ENCODE data around the gene RASA3.
A peak's percentile ranks its signal among the peaks of the same experiment; 100 is the strongest.
"Not testable (repeated sequence)": the region's sequence is repeated elsewhere in the genome, so short reads cannot be mapped to it uniquely, and the experiment has no call there.

RASA3 gene, protein sequence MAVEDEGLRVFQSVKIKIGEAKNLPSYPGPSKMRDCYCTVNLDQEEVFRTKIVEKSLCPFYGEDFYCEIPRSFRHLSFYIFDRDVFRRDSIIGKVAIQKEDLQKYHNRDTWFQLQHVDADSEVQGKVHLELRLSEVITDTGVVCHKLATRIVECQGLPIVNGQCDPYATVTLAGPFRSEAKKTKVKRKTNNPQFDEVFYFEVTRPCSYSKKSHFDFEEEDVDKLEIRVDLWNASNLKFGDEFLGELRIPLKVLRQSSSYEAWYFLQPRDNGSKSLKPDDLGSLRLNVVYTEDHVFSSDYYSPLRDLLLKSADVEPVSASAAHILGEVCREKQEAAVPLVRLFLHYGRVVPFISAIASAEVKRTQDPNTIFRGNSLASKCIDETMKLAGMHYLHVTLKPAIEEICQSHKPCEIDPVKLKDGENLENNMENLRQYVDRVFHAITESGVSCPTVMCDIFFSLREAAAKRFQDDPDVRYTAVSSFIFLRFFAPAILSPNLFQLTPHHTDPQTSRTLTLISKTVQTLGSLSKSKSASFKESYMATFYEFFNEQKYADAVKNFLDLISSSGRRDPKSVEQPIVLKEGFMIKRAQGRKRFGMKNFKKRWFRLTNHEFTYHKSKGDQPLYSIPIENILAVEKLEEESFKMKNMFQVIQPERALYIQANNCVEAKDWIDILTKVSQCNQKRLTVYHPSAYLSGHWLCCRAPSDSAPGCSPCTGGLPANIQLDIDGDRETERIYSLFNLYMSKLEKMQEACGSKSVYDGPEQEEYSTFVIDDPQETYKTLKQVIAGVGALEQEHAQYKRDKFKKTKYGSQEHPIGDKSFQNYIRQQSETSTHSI

DNA sequence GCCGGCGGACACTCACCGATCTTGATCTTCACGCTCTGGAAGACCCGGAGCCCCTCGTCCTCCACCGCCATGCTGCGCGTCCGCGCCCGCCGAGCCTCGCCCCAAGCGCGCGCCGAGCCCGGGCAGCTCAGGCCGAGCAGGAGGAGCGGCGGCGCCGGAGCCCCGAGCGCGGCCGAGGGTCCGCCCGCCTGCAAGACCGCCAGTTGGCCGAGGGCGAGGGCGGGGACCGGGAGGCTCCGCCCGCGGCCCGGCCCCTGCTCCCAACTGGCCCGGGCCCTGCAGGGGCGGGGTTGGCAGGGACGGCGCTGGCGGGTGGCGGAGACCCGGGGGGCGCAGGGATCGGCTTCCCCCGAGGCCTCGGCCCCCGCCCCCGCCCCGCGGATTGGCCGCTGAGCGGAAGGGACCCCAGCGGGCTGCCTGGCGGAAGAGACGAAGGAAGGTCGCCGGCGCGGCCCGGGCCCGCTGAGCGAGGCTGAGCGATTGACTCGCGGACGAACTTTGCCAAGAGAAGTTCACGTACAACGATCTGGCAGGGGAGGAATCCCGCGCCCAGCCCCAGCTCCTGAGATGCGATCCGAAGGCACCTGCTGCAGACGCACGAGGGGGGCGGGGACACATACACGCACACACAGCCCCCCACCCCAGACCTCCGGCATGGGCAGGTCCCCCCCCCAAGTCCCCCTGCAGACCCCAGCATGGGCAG is at the start of gene RASA3:
Gene RASA3, minus strand, starts transcription at position 205 of the 703 bp plus-strand sequence. Its CDS starts 134 bp downstream, at position 71.
- peak; percentile 77 for DNase-seq

DNA sequence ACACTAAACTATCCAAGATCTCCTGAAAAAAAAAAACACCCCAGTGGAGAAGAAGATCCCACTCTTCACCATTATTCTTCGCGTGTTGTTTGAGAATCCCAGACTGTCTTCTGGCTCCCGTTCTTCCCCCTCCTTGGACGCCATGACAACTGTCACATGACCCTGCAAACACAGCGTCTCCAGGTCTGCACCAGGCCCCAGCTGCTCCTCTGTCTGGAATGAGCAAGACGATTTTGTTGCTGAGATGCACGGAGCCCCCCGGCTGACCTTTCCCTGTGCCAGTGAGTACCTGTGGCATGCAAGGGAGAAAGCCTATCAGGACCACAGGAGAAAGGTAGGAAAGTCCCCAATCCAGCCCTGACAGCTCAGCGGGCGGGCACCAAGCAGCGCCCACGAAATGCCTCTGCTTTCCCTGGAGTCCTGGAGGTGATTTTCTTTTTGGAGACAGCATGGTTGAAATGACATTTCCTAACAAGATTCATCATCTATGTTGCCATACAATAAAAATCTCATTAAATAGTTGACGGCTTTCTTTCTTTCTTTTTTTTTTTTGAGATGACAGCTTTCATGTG is 46.8 kb upstream of the RASA3 start, which contains the start of gene CFAP97D2:
Gene CFAP97D2, plus strand, starts transcription at position 171 of the 572 bp plus-strand sequence. Its CDS starts 74 bp downstream, at position 245.
- DNase-seq = no peak

DNA sequence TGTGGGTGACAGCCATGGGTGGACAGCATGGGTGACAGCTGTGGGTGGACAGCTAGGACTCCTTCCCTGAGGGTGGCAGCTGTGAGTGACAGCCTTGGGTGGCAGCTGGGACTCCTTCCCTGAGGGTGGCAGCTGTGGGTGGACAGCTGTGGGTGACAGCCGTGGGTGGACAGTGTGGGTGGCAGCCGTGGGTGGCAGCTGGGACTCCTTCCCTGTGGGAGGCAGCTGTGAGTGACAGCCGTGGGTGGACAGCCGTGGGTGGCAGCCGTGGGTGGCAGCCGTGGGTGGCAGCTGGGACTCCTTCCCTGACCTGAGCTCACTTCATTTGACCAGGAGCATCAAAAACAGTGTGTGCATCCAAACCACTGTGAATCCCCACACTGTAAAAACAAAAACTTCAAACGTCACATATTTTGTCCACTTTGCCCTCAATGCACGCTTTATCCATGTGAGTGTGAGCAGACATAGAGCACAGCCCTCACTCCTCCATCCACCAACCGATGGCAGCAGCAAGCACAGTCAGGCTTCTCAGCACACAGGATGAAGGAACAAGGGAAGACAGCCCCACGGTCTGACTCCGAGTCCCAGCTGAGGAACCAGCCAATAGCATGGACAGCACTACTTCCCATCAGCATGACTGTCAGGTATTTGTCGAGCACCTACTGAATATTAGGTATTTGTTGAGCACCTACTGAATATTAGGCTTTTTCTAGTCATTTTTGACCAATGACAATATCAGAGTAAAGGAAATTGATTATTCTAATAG is 45.0 kb upstream of the RASA3 start:
- peak; percentile 18 for DNase-seq

DNA sequence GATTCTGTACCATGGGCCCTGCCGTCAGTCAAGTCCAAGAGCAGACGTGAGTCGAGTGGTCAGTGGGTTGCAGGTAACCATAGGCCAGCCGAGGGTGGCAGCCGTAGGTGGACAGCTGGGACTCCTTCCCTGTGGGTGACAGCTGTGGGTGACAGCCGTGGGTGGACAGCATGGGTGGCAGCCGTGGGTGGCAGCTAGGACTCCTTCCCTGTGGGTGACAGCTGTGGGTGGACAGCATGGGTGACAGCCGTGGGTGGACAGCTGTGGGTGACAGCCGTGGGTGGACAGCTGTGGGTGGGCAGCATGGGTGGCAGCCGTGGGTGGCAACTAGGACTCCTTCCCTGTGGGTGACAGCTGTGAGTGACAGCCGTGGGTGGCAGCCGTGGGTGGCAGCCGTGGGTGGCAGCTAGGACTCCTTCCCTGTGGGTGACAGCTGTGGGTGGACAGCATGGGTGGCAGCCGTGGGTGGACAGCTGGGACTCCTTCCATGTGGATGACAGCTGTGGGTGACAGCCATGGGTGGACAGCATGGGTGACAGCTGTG is 44.0 kb upstream of the RASA3 start:
- DNase-seq = not testable (repeated sequence)

DNA sequence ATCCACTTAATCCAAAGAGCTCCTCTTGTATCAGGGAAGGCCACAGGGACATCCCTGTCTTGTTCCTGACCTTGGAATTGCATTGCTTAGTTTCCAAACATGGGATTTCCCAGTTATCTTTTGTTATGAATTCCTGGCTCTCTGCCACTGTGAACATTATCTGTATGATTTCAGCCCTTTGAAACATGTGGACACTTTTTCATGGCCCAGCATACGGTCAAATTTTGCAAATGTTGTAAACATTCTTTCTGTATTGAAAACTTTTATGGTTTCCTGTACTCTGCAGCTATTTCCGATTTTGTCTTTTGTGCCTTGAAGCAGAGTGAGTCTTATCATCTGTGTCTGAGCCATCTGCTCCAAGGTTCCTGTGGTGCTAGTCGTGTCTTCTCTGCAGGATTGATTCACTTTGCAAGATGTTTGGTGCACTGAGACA is 42.1 kb upstream of the RASA3 start:
- DNase-seq = no peak

DNA sequence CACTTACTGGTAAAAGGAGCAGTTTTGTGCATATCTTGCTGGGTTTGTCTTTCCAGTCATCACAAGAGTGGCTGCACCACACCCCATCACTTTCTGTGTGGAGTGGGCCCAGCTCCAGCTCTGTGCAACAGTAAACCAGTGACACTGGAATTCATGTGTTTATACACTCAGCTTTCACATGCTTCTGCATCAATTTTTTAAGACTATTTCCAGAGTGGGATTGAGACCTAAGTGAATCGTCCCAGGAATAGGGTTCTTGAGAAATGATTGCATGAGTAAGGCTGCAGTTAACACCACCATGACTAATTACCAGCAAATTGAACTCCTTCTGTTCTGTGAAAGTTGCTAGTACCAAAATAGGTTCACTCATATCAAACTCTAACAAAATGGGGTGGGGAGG is 41.3 kb upstream of the RASA3 start:
- DNase-seq = no peak

DNA sequence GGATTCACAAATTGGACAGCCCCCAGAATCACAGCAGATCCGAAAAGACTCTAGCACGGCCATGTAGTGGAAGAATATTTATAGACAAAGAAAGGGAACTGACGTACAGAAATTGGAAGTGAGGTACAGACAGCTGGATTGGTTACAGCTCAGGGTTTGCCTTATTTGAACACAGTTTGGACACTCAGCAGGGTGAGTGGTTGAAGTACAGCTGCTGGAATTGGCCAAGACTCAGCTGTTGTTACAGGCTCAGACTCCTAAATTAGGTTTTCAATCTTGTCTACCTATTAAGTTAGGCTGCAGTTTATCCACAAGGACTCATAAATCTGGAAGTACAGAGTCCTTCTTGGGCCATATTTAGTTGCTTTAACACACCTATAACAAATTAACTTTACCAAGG is 40.8 kb upstream of the RASA3 start:
- DNase-seq = no peak

DNA sequence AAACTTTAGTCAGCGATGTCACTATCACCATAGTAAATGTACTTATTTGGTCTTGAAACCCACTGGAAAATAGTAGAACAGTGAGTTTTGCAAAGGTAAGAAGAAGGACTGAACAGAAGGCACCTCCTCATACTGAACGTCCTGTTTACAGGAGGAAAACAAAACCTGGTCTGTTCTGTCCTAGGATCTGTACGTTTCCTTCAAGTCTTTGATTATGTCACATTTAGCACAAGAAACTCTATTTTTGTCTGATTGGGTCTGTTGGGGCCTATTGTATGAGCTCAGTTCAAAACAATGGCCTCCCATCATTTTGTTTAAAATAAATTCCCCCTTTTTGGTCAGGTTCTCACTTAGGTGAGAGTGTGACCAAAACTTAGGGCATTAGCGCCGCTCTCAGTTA is 35.5 kb upstream of the RASA3 start:
- DNase-seq = no peak

DNA sequence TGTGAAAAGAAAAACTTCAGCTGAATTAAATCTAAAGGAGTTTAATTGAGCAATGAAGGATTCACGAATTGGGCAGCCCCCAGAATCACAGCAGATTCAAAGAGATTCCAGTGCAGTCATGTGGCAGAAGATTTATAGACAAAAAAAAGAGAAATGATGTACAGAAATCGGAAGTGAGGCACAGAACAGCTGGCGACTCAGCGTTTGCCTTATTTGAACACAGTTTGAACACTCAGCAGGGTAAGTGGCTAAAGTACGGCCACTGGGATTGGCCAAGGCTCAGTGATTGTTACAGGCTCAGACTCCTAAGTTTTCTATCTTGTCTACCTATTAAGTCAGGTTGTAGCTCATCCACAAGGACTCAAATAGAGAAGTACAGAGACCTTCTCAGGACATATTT is 35.0 kb upstream of the RASA3 start:
- DNase-seq = no peak

DNA sequence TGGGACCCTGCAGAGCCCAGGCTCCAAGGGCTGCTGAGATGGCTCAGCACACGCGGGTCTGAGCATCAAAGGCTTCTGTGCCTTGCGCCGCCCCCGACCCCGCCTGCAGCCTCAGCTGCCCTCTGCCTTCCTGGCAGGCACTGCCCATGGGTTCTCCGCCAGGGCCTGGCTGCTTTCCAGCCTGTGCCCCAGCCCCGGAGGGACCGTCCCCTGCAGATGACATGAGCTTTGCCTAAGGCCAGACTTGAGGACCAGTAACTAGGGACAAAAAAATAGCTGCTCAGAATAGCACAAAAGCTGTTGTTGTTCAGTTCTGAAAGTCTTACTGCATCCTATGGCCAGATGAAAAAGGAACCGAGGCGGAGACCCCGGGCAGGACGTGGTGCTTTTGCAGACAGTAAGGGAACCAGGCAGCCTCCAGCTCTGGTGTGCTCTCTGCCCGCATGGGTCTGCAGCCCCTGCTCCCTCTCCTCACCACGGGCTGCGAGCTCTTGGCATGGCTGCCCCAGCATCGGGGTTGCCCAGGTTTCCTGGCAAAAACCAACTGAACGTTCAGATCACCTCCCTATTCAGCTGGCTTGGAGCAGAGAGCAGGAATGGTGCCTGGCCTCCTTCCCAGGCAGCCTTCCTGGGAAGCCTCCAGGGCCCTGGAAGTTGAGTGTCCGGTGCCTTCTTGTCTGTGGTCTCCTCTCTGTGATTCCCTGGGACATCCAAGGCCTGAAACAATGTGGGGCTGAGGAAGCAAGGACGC is 34.1 kb upstream of the RASA3 start:
- DNase-seq = no peak

DNA sequence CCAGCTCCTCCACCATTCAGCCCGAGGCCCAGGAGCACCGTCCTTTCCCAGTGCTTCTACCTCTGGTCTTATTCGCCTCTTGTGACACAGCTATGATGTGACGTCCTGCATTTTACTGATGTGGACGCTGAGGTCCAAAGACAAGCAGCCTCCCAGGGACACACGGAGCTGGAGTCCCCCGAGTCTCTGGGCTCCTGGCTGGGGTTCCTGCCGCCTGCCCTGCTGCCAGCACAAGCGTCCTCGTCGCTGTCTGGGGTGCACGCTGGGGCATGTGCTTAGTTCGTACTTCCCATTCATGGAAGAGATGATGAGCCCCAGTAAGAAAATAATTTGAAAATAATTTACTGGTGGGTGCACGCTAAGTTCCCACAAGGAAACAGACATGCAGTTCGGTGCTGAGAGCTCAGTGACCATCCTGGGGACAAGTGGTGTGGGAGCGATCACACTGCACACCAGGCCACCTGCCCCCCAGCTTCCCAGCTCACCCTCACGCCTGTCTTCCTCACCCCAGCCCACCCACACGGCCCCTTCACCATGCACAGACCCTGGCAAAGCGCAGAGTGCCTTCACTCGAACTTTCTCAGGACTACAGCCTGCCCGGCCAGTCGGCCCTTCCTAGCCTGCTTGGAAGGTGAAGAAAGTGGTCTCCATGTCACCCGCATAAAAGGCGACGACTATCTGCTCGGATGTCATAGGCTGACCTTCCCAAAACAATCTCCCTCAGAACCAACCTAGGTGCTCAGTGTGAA is 32.4 kb upstream of the RASA3 start:
- DNase-seq = no peak

DNA sequence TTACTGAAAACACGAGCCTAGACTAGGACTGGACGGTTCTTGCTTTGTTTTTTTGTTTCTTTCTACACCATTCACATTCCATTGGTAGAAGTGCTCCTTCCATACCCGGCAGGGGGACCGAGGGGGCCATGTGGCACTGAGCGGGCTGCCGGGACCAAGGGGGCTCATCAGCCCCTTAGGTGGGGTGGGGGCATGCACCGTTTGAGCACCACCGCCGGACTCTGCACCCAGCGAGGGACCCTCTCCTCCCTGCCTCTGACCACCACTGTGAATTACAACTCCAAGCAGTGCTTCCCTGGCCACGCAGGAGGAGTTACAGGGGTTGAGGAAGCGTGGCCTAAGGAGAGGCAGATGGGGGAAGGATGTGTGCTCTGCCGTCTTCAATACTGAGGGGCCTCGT is 31.6 kb upstream of the RASA3 start:
- no peak for DNase-seq

DNA sequence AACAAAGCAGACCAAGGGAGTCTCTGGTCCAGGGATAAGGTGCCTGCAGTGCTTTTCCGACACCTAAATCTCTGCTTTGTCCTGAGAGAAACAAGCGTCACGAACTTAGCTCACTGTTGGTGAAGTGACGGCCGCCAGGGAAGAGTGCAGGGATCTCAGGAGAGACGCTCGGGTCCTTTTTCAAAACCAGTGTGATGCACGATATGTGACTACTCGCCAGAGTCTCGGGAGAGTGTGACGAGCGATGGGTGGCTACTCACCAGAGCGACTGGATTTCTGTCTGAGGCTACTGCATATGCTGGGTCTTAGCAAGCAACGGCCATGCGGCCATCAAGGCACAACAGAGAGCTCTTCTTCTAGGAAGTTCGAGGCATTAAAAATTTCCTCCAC is 30.1 kb upstream of the RASA3 start:
- no peak for DNase-seq

DNA sequence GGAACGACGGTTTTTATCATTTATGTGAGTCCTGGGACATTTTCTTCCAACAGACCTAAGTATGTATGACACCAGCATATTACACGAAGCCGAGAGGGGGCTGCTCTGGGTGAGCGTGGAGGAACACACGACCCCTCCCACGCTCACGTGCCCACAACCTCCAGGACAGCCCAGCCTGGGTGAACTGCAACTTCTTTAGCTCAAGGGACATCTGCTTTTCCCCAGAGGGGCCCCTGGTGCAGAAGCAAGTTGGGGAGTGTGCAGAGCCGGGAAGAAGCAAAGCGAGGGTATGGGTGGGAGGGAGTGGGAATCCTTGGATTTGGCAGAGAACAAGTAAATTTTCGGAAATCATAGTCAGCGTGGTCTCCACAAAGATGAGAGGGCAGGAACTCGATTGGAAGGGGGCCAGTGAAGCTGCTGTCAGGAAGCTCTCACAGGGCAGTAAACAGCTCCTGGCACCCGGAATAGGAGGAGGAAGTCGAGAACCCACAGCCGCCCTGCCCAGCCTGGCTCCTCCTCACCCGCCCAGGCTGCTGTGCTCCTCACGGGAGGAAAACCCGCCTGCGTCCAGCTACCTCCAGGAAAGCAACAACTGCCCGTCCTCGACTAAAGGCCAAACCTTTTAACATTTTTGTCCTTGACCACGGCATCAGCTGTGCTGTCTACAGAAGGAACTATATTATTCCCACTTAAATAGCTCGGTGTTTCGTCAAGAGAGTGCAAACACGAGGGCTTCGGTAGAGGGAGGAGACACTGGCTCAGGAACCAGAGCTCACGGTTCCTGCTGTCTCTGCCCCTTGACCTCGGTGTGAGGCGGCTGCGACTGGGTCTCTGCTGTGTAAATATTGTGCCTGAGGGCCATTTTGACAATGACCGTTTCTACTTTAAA is 29.5 kb upstream of the RASA3 start:
- peak; percentile 78 for DNase-seq

DNA sequence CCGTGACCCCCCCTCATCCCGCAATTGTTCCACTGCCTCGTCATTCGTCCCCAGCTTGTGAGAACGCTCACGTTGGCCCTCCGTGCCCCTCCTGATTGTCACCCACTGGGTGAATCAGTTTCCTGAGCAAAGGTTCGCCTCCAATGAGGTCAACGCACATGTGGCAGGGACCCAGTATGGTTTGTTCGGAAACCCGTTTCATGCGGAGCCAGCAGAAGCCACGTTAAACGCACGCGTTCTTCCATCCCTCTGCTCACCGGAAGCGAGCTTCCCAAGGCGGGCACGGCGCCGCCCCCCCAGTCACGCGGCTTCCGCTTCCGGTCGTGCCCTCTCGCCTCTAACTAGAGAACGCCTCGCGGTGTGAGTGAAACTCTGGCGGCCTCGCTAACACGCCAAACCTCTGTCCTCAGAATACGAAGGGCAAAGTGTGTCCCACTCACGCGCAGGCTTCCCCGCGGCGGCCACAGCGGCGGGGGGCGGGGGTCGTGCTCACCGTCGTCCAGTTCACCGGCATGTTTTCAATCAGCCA is 28.7 kb upstream of the RASA3 start:
- no peak for DNase-seq

DNA sequence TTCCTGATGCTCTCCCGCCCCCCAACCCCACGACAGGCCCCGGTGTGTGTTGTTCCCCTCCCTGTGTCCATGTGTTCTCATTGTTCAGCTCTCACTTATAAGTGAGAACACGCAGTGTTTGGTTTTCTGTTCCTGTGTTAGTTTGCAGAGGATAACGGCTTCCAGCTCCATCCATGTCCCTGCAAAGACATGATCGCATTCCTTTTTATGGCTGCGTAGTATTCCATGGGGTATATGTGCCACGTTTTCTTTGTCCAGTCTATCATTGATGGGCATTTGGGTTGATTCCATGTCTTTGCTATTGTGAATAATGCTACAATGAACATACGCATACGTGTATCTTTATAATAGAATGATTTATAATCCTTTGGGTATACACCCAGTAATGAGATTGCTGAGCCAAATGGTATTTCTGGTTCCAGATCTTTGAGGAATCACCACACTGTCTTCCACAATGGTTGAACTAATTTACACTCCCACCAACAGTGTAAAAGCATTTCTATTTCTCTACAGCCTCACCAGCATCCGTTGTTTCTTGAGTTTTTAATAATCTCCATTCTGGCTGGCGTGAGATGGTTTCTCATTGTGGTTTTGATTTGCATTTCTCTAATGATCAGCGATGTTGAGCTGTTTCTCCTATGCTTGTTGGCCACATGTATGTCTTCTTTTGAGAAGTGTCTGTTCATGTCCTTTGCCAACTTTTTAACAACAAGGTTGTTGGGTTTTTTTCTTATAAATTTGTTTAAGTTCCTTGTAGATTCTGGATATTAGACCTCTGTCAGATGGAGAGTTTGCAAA is 26.6 kb upstream of the RASA3 start:
- DNase-seq = not testable (repeated sequence)

DNA sequence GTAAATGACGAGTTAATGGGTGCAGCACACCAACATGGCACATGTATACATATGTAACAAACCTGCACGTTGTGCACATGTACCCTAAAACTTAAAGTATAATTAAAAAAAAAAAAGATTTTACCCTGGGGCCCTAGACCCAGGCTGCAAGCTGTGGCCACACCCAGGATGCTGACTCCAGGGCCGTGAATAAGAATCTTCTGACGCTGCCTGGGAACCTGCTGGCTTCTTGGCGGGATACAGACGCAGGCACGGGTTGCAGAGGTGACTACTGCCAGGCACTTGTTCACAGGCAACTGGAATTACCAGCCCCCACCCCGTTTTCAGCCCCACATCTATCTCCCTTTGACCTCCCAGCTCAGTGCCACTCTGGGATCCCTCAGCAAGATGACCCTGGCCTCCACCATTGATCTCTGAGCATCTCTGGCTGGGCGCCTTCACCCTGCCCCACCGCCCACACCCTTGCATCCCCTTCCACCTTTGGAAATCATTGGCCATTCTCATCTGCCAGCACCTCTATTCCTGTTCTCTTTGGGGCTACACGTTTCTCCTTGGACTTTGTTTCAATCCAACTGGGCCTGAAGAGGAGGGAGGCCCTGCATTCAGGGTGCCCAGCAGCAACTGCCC is 25.6 kb upstream of the RASA3 start:
- DNase-seq = peak; percentile 53
